Ascending aorta (tissue), 2 donors: Measurements from ENCODE around the gene TPK1. TPM values are rescaled to one million over a fixed set of nuclear protein-coding genes. Genes with fewer than 3 reads are reported as not detected.

ENCODE experiments used
- DNase-seq, 2 donors: peaks; one replicate each; pipeline ENCODE4 v3.0.0-alpha.2; 2019; ENCODE audit warnings: low spot score in 2 of 2
- H3K27ac ChIP-seq, 2 donors: fragments of 200-600 bp; sonication (generic); one replicate each; pipeline ENCODE4 v1.5.1; 2016 to 2017; ENCODE audit warnings: mild to moderate bottlenecking in 1 of 2
- H3K27me3 ChIP-seq: fragments of 200-600 bp; sonication (generic); one replicate; pipeline ENCODE4 v1.5.1; 2017
- H3K36me3 ChIP-seq, 2 donors: fragments of 200-600 bp; sonication (generic); one replicate each; pipeline ENCODE4 v1.5.1; 2016
- H3K4me1 ChIP-seq, 2 donors: fragments of 200-600 bp; sonication (generic); one replicate each; pipeline ENCODE4 v1.5.1; 2016 to 2017; ENCODE audit warnings: mild to moderate bottlenecking in 1 of 2
- H3K4me3 ChIP-seq, 2 donors: fragments of 200-600 bp; sonication (generic); one replicate each; pipeline ENCODE4 v1.5.1; 2016 to 2017; ENCODE audit warnings: mild to moderate bottlenecking in 1 of 2
- H3K9me3 ChIP-seq, 2 donors: fragments of 200-600 bp; sonication (generic); one replicate each; pipeline ENCODE4 v1.5.1; 2016
- CTCF ChIP-seq, 3 experiments: fragments of 200-600 bp in 2 of 3; fragments of 450-650 bp in 1 of 3; sonication (generic) in 2 of 3; IDR thresholded peaks; one replicate each; pipeline ENCODE4 v1.5.1; 2016 to 2019; ENCODE audit warnings: antibody characterized with exemption in 3 of 3, mild to moderate bottlenecking in 1 of 3, moderate library complexity in 1 of 3
- intact Hi-C: fragments of 100-400 bp; cut with DNase I; formaldehyde crosslinking; loops from one replicate; pipeline ENCODE4 v1.15.1; 2023
- total RNA-seq: library from RNA; depleted of rRNA; stranded (reverse); fragments of >200 nt; gene quantifications from one replicate; pipeline ENCODE4 v1.1.0, GENCODE V29; 2016

The TPK1 gene
- total RNA-seq, 1 donor from 2014 or later, result 3.7 TPM

GRCh38 chr7:144474363-144474762 is 361.5 kb downstream of the TPK1 start:
- H3K4me3 ChIP-seq, result no peak overlapping the region
- H3K27ac ChIP-seq, result no peak overlapping the region
- H3K4me1 ChIP-seq, result no peaks in the 10 kb centered on the region
- intact Hi-C loops, result no loop called here
- no peaks in the 10 kb centered on the region for H3K9me3 ChIP-seq
- TF ChIP-seq CTCF (IDR thresholded peaks at IDR 0.05), result no peak
- H3K27me3 ChIP-seq, result no peaks in the 10 kb centered on the region
- no peaks in the 10 kb centered on the region for H3K36me3 ChIP-seq
- no peak for DNase-seq

GRCh38 chr7:144473908-144474307 is 361.9 kb downstream of the TPK1 start:
- H3K27me3 ChIP-seq, result no peaks in the 10 kb centered on the region
- TF ChIP-seq CTCF (IDR thresholded peaks at IDR 0.05), result no peak
- intact Hi-C loops, result no loop called here

GRCh38 chr7:144470078-144470477 is 365.8 kb downstream of the TPK1 start:
- no peak for TF ChIP-seq CTCF (IDR thresholded peaks at IDR 0.05)
- Histone ChIP-seq H3K4me3 (no peak overlapping the region), H3K27ac (no peak overlapping the region), H3K9me3 (no peaks in the 10 kb centered on the region), H3K4me1 (no peaks in the 10 kb centered on the region), H3K27me3 (no peaks in the 10 kb centered on the region), H3K36me3 (no peaks in the 10 kb centered on the region)
- DNase-seq, result no peak
- intact Hi-C loops, result no loop called here

More at GRCh38 chr7:144473908-144474307, 361.9 kb downstream of the TPK1 start:
- H3K4me3 ChIP-seq, result no peak overlapping the region
- H3K4me1 ChIP-seq, result no peaks in the 10 kb centered on the region
- H3K27ac ChIP-seq, result no peak overlapping the region
- no peaks in the 10 kb centered on the region for H3K36me3 ChIP-seq
- no peaks in the 10 kb centered on the region for H3K9me3 ChIP-seq
- no peak for DNase-seq

DNA sequence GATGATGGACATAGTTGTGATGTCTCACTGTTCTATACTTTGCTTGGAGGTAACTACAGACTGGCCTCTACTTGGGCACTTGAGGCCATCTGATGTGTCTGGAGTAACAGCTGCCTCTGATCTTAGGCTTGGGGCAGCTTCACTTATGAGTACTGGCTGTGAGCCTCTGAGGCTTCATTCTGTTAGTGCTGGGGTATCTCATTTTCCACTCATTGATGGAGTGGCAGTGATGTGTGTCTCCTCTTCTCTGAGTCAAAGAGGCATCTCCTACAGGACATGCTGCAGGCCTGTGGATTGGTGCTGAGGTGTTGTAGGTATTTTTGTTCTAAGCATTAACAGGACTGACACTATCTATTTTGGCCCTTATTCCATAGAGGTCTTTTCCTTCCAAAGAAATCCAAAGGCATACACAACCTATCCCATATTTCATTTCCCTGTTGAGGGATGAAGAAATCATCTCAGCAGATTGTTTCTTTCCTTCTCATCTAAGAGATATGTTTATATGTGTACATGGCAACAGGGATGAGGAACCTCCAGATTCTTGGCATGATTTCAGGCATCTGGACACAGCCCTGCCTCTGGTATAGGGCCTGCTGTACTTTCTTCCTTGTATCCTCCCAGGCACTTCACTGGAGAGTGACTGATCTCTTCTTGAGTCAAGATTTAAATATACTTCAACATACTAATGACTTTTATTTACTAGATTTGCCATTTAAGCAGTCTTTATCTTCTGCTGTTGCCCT is 366.7 kb downstream of the TPK1 start:
- DNase-seq, result no peak
- intact Hi-C loops, result no loop called here
- H3K4me3 ChIP-seq, result no peak overlapping the region
- no peaks in the 10 kb centered on the region for H3K36me3 ChIP-seq
- H3K27me3 ChIP-seq, result no peaks in the 10 kb centered on the region
- H3K27ac ChIP-seq, result no peak overlapping the region
- no peaks in the 10 kb centered on the region for H3K4me1 ChIP-seq
- no peaks in the 10 kb centered on the region for H3K9me3 ChIP-seq
- TF ChIP-seq CTCF (IDR thresholded peaks at IDR 0.05), result no peak

- Histone ChIP-seq H3K4me1 (no peaks in the 10 kb centered on the region), H3K9me3 (no peaks in the 10 kb centered on the region), H3K27ac (no peak overlapping the region), H3K36me3 (no peaks in the 10 kb centered on the region), H3K27me3 (no peaks in the 10 kb centered on the region), H3K4me3 (no peak overlapping the region)
- intact Hi-C loops, result no loop called here
- no peak for TF ChIP-seq CTCF (IDR thresholded peaks at IDR 0.05)
- no peak for DNase-seq
Measured at GRCh38 chr7:144459635-144460034, 376.2 kb downstream of the TPK1 start.

GRCh38 chr7:144455040-144455404 is 380.8 kb downstream of the TPK1 start:
- intact Hi-C loops, result no loop called here
- Histone ChIP-seq H3K4me1 (no peaks in the 10 kb centered on the region), H3K4me3 (no peak overlapping the region), H3K27me3 (no peaks in the 10 kb centered on the region), H3K9me3 (no peaks in the 10 kb centered on the region), H3K36me3 (no peaks in the 10 kb centered on the region), H3K27ac (no peak overlapping the region)
- TF ChIP-seq CTCF (IDR thresholded peaks at IDR 0.05), result no peak
- DNase-seq, result no peak
